GM19397 (cell line): Measurements from ENCODE around the gene ZNF785.

Experiments
- ATAC-seq: cut with Tn5 transposase; IDR thresholded peaks from one replicate; pipeline ENCODE4 v1.9.1; 2021; ENCODE audit warnings: mild to moderate bottlenecking, moderate library complexity; ENCODE audit not compliant: unreplicated experiment

Gene ZNF785

GRCh38 chr16:30567160-30567990 is 18.1 kb downstream of the ZNF785 start:
- ATAC-seq, result no peak

- ATAC-seq, result no peak
These were observed 19.0 kb downstream of the ZNF785 start for GRCh38 chr16:30566531-30566930.

- no peak for ATAC-seq
These were observed 19.5 kb downstream of the ZNF785 start for GRCh38 chr16:30565984-30566383.

DNA sequence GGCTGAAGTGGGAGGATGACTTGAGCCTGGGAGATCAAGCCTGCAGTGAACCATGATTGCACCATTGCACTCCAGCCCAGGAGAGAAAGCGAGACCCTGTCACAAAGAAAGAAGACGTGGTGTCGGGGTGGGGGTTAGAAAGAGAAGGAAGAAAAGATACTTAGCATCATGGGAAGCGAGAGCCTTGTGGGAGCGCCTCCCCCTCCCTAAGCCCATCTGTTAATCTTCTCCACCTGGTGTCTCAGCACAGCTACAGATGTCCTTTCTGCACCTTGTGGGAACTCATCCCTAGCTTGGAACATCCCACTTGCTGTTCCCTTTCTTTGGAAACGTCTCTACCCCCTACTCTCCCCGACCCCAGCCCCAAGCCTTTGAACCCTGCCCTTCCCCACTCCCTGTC is 20.0 kb downstream of the ZNF785 start:
- no peak for ATAC-seq

- ATAC-seq, result no peak
These were observed 23.5 kb downstream of the ZNF785 start for GRCh38 chr16:30562021-30562420.

DNA sequence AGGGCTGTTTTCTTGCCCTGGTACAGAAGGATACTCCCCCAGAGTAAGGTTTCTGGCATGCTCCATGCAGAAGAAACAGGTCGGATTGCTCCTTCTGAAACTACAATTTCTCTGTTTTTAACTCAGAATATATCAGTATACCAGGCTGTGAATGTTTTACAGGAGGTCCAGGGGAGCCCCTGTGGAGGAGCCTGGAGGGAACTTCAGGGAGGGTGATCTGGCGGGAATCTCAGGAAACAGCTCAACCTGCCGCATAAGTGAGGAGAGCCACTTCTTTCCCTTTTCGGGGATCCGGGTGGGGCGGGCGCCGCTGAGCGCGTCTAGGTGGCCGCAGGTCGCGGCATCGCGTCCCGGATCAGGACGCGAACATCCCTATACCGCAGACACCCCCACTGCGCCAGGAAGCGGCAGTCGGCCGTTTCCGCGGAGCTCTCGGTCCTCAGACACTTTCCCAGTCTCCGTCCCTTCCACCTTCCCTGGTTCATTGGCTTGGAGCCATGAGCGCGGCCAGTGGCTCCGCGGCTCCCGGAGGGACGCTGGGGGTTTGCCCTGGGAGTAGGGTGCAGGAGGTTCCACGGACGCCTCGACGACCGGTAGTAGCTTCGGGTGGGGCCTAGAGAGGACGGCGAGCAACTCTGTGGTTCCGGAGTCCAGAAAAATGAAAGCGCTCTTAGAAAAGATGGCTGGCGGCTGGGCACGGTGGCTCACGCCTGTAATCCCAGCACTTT is 24.2 kb downstream of the ZNF785 start:
- ATAC-seq, result no peak

DNA sequence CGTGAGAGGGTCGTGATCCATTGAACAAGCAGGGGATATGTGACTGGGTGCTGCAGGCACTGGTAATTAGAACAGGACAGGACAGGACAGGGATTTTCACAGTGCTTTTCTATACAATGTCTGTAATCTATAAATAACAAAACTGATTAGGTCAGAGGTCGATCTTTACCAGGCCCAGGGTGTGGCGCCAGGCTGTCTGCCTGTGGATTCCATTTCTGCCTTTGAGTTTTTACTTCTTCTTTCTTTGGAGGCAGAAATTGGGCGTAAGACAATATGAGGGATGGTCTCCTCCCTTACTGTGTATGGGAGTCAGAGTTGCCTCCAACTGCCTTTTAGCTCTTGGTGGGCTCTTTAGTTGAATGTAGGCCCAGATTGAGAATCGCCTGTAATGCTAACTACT is 25.8 kb downstream of the ZNF785 start:
- ATAC-seq, result no peak

- ATAC-seq, result no peak
These were observed 26.6 kb downstream of the ZNF785 start for GRCh38 chr16:30558789-30559377.

DNA sequence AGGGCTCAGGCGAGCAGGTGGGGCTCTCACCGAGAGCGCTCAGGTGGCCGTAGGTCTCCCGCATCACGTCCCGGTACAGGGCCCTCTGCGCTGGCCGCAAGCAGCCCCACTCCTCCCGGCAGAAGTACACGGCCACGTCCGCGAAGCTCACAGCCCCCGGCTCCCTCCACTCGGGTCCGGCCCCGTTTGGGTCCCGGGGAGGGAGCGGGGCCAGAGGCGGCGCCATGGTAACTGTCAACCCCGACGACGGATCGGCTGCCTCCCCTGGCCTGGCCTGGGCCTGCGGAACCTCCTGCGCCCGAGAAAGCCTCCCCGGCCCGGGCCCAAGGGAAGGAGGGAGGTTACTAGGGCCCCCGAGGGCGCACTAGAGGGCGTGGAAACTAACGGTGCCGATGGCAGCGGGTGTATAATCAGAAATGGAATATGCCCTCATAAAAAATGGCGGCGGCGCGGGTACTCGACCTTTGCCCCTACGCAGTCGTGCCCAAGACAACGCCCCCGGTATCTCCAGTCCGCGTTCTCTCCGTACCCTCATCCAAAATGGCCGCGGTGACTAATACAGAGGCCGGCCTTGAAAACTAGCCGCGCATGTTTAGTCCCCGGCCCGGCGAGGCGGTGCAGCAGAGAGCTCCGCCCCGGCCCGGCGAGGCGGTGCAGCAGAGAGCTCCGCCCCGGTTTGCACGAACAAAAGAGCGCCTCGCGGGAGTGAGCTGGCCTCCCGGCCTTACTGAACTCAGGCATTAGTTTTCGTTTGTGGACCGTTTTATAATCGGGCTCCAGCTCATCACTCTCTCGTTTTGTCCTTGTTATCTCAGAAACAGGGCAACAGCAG is 27.3 kb downstream of the ZNF785 start, which contains the start of gene ZNF764:
ZNF764 (minus strand) TSS at position 418 of the 832 bp plus-strand sequence; CDS start at position 226, 192 bp downstream.
- ATAC-seq, result peak; percentile 86

DNA sequence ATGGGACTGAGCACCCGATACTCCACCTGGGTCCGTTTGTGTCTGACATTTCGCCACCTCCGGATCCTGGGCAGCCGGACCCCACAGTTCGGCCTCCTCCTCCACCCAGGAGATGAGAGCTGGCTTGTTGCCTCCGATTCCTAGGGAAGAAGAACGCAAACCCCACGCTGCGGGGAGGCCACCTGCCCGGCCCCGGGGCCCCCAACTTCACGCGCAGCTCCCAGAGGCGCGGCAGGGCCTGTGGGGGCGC is 27.9 kb downstream of the ZNF785 start:
- ATAC-seq, result no peak

DNA sequence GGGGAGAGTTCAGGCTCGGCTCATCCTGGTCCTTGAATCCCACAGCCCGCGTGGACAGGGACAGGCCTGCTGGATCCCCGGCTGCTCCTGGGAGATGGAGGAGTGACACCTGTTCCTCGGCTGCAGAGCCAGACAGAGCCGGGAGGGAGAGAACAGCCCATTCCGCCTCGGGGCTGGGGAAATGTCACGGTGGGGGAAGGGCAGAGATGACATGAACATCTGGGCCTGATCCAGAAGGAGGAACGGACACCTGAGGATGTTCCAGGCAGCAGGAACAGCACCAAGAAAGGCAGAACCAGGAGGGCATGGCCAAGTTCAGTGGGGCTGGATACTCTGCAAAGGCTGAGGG is 29.4 kb downstream of the ZNF785 start:
- no peak for ATAC-seq

GRCh38 chr16:30555315-30556124 is 30.0 kb downstream of the ZNF785 start:
- no peak for ATAC-seq

DNA sequence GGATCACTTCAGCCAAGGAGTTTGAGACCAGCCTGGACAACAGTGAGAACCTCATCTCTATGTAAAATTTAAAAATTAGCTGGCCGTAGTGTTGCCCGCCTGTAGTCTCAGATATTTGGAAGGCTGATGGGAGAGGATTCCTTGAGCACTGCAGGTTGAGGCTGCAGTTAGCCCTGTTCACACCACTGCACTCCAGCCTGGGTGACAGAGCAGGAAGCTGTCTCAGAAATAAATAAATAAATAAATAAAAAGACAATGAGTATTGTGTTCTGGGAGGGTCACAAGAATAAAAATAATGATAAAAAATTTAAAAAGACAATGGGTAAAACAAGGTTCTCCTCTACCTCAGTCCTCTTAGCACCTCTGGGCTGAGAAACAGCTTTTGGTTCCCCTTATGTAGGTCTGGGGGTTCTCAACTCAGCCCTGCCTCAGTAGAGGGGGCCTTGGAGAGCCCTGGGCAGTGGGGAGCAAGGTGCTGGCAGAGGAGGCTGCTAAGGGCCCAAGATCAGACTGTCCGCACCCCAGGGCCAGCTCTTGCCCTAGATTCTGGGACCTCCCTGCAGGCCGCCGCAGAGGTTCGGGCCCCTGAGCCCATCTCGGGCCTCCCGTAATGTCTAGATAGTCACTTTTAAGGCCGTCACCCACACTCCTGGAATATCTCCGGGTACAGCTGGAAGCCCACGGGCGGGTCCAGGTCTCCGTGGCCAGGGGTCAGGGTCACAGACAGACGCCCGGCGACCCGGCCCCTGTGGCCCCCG is 30.8 kb downstream of the ZNF785 start:
- ATAC-seq, result no peak

GRCh38 chr16:30553393-30553899 is 32.1 kb downstream of the ZNF785 start:
- no peak for ATAC-seq

DNA sequence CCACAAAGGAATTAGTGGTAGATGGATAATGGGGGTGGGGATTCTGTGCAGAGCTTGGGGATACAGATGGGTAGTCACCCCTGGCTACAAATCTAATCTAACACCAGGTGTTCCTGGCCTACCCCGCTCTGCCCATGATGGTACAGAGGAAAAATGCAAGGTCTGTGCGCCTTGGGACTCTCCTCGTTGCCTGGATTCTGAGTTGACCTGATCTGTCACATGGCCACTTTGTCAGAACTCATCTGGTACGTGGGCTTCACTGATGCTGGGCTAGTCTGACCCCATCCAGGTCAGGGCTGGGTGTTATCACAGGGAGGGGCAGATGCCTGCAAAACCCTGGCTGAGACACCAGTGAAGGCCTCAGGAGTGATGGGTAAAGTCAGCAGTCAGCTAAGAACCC is 32.5 kb downstream of the ZNF785 start:
- no peak for ATAC-seq

- no peak for ATAC-seq
These were observed 33.7 kb downstream of the ZNF785 start for GRCh38 chr16:30551781-30552180.

GRCh38 chr16:30548416-30549253 is 36.9 kb downstream of the ZNF785 start:
- no peak for ATAC-seq

DNA sequence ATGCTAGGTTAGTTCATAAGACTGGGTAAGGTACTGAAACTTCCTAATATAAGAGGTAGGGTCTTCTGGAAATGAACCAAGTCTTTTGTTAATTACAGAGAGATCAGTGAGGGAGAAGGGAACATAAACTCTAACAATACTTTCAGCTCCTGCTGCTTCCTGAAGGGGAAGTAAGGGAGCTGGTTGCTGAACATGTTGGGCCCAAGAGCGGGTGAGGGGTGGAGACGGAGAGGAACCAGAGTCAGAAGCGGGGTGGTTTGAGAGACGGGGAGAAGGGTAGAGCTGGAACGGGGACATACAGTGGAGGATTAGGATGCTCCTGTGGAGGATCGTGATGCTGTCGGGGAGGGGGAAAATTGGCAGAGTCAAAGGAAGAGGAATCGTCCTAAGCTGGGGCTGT is 39.4 kb downstream of the ZNF785 start:
- ATAC-seq, result no peak

GRCh38 chr16:30543067-30543466 is 42.4 kb downstream of the ZNF785 start:
- ATAC-seq, result no peak
